PC-9 (cell line): ENCODE measurements around the gene CYB5B. TPM values are rescaled to one million over a fixed set of nuclear protein-coding genes. Genes with fewer than 3 reads are reported as not detected.
A peak's percentile ranks its signal among the peaks of the same experiment; 100 is the strongest.

Experiments
- BruUV-seq: library from RNA; stranded (reverse); fragments of 400-500 nt; replicated peaks from 2 replicates; lab custom pipeline; 2021; lab: Mats Ljungman, UMichigan
- CTCF ChIA-PET: fragments of 300-600 bp; sonication (Branson Sonifier 250); formaldehyde crosslinking; loops from one replicate; lab custom pipeline; 2022; ENCODE audit warnings: antibody characterized with exemption; lab: Charles Lee
- POLR2A ChIA-PET: fragments of 300-600 bp; sonication (Branson Sonifier 250); formaldehyde crosslinking; loops from one replicate; lab custom pipeline; 2022; ENCODE audit warnings: antibody characterized with exemption; ENCODE audit not compliant: unreplicated experiment; lab: Charles Lee
- DNase-seq, 2 experiments: peaks; one replicate each; pipeline versions ENCODE4 v3.0.0 to v3.0.0-alpha.2; 2015 to 2022; ENCODE audit warnings: mixed read lengths in 1 of 2
- H2AFZ ChIP-seq: fragments of 200-600 bp; sonication (generic); 2 replicates; pipeline ENCODE4 v1.8.1; 2017; ENCODE audit warnings: antibody characterized with exemption
- H3F3A ChIP-seq: fragments of 200-600 bp; sonication (generic); 2 replicates; pipeline ENCODE4 v1.8.1; 2017; ENCODE audit warnings: antibody characterized with exemption, mild to moderate bottlenecking, low read depth; ENCODE audit not compliant: insufficient read depth
- H3K27ac ChIP-seq: fragments of 200-600 bp; sonication (generic); 2 replicates; pipeline ENCODE4 v1.6.1; 2016; ENCODE audit warnings: mixed run types
- H3K27me3 ChIP-seq: fragments of 200-600 bp; sonication (generic); 2 replicates; pipeline ENCODE4 v1.6.1; 2016; ENCODE audit warnings: low read depth, mixed run types; ENCODE audit not compliant: insufficient read depth
- H3K36me3 ChIP-seq: fragments of 200-600 bp; sonication (generic); 2 replicates; pipeline ENCODE4 v1.6.1; 2016; ENCODE audit warnings: low read depth, mixed run types
- H3K4me1 ChIP-seq: fragments of 200-600 bp; sonication (generic); replicated peaks from 2 replicates; pipeline ENCODE4 v1.6.1; 2016; ENCODE audit warnings: mixed run types; ENCODE audit not compliant: insufficient read depth
- H3K4me2 ChIP-seq: fragments of 200-600 bp; sonication (generic); 2 replicates; pipeline ENCODE4 v1.6.1; 2017; ENCODE audit warnings: mixed run types
- H3K4me3 ChIP-seq: fragments of 200-600 bp; sonication (generic); 2 replicates; pipeline ENCODE4 v1.6.1; 2016; ENCODE audit warnings: mixed run types
- H3K79me2 ChIP-seq: fragments of 200-600 bp; sonication (generic); 2 replicates; pipeline ENCODE4 v1.6.1; 2017; ENCODE audit warnings: low read depth, mixed run types
- H3K9me2 ChIP-seq: fragments of 200-600 bp; sonication (generic); 2 replicates; pipeline ENCODE4 v1.8.1; 2017; ENCODE audit warnings: mild to moderate bottlenecking; ENCODE audit not compliant: insufficient read depth
- H3K9me3 ChIP-seq: fragments of 200-600 bp; sonication (generic); 2 replicates; pipeline ENCODE4 v1.8.1; 2016; ENCODE audit warnings: low read depth; ENCODE audit not compliant: insufficient read depth
- H4K20me1 ChIP-seq: fragments of 200-600 bp; sonication (generic); 2 replicates; pipeline ENCODE4 v1.8.1; 2017; ENCODE audit not compliant: insufficient read depth
- EZH2 ChIP-seq: fragments of 200-600 bp; sonication (generic); IDR thresholded peaks from 2 replicates; pipeline ENCODE4 v1.8.0; 2017; ENCODE audit warnings: antibody characterized with exemption, low read depth
- intact Hi-C: fragments of 100-400 bp; cut with micrococcal nuclease; formaldehyde crosslinking; loops from one replicate; pipeline ENCODE4 v1.10.0; 2022; ENCODE audit not compliant: unreplicated experiment
- total RNA-seq: library from RNA; stranded (reverse); gene quantifications from 2 replicates; pipeline ENCODE4 v1.2.3, GENCODE V29; 2021
- TF ChIP-seq, protein P1 (sequence below): fragments of 200-600 bp; sonication (generic); conservative IDR thresholded peaks from 2 replicates; pipeline ENCODE4 v1.6.1; 2017; ENCODE audit warnings: mixed run types, antibody characterized with exemption, mild to moderate bottlenecking, moderate library complexity

Gene CYB5B
- total RNA-seq, 1 experiment from 2014 or later: 29.3 TPM

- POLR2A ChIA-PET: no interaction called here
- CTCF ChIA-PET: interaction anchor here (0.7 kb wide), 1 partner anchor 17 kb away, joined by 5 read pairs; no protein-coding TSS in a partner anchor
- no peaks in the 10 kb centered on the region; the same call in 1 of the 2 replicates for H4K20me1 ChIP-seq
- TF ChIP-seq EZH2: no peak
- TF ChIP-seq, protein P1, sequence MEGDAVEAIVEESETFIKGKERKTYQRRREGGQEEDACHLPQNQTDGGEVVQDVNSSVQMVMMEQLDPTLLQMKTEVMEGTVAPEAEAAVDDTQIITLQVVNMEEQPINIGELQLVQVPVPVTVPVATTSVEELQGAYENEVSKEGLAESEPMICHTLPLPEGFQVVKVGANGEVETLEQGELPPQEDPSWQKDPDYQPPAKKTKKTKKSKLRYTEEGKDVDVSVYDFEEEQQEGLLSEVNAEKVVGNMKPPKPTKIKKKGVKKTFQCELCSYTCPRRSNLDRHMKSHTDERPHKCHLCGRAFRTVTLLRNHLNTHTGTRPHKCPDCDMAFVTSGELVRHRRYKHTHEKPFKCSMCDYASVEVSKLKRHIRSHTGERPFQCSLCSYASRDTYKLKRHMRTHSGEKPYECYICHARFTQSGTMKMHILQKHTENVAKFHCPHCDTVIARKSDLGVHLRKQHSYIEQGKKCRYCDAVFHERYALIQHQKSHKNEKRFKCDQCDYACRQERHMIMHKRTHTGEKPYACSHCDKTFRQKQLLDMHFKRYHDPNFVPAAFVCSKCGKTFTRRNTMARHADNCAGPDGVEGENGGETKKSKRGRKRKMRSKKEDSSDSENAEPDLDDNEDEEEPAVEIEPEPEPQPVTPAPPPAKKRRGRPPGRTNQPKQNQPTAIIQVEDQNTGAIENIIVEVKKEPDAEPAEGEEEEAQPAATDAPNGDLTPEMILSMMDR: no peak
- peaks cover 8% of the 10 kb centered on the region for H3F3A ChIP-seq
- peaks cover 48% of the 10 kb centered on the region for H3K79me2 ChIP-seq
- H2AFZ ChIP-seq: peak overlapping the region; percentile 98
- no peak for DNase-seq
- H3K9me2 ChIP-seq: no peaks in the 10 kb centered on the region
- no peaks in the 10 kb centered on the region for H3K27me3 ChIP-seq
- H3K4me3 ChIP-seq: peak overlapping the region; percentile 79
- intact Hi-C loops: no loop called here
- BruUV-seq: no TSS peak
- H3K4me1 ChIP-seq: peaks cover 14% of the 10 kb centered on the region
- peak overlapping the region; percentile 99 for H3K4me2 ChIP-seq
- H3K27ac ChIP-seq: peak overlapping the region; percentile 27
- H3K36me3 ChIP-seq: peaks cover 29% of the 10 kb centered on the region
- H3K9me3 ChIP-seq: no peaks in the 10 kb centered on the region
Observed at GRCh38 chr16:69384974-69385373, 39.4 kb upstream of the CYB5B start.

GRCh38 chr16:69386596-69386995 is 37.8 kb upstream of the CYB5B start:
- ChIA-PET POLR2A (no interaction called here), CTCF (no interaction called here)
- peaks cover 24% of the 10 kb centered on the region for H3K36me3 ChIP-seq
- H3K27me3 ChIP-seq: no peaks in the 10 kb centered on the region
- DNase-seq: no peak
- no peaks in the 10 kb centered on the region for H3K9me2 ChIP-seq
- peak overlapping the region; percentile 79 for H3K4me3 ChIP-seq
- no peaks in the 10 kb centered on the region for H3K9me3 ChIP-seq
- peak overlapping the region; percentile 99 for H3K4me2 ChIP-seq
- H4K20me1 ChIP-seq: no peaks in the 10 kb centered on the region; the same call in 1 of the 2 replicates
- peaks cover 45% of the 10 kb centered on the region for H3K79me2 ChIP-seq
- peaks cover 8% of the 10 kb centered on the region for H3F3A ChIP-seq
- H2AFZ ChIP-seq: peak overlapping the region; percentile 98; the same call in 1 of the 2 replicates
- peaks cover 14% of the 10 kb centered on the region for H3K4me1 ChIP-seq
- no peak for TF ChIP-seq EZH2
- TF ChIP-seq, protein P1: no peak
- no peak overlapping the region for H3K27ac ChIP-seq
- intact Hi-C loops: no loop called here
- BruUV-seq: no TSS peak

DNA sequence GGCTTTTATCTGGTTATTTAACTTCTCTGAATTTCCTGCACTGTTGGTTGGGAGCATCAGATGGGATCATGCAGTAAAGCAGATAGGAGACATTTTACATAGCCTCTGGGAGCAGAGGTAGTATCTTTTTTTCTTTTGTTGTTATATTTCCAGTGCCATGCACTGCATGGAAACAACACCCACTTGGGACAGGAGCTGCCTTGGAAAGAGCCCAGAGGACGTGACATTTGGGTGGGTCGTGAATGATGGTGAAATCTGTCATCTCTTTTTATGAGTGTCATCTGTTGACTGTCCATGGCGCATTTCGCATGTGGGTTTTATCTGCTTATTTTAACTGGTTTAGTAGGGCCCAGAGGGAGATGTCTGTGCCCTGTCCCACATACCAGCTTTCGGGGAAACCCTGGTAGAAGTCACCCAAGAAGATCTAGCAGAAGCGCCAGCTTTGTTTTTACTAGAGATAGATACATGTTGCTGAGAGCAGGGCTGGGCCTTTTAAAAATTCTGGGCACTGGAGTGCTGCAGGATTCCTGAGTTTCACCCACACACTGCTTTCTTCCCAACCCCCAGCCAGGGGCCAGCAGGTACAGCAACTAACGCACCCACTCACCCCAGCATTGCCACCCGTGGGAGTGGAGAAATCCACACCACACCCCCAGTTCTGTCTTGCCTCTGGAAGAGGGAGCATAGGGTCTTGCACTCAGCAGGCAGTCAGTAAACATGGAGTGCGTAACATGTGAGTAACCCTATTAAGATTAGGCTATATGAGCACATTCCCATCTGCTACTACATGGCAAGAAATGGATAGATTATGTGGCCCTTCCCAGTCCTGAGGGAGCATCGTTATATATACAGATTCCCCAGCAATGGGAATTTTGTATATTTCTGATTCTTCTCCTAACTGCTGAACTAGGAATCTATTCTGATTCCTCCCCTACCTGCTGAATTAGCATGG is 30.2 kb upstream of the CYB5B start:
- POLR2A ChIA-PET: no interaction called here
- intact Hi-C loops: loop anchor here (10.0 kb wide), 1 partner anchor 251 kb away; no protein-coding TSS in a partner anchor
- Histone ChIP-seq H3K36me3 (no peaks in the 10 kb centered on the region), H3F3A (peaks cover 41% of the 10 kb centered on the region), H3K27me3 (no peaks in the 10 kb centered on the region), H2AFZ (no peak overlapping the region), H3K4me1 (peaks cover 30% of the 10 kb centered on the region), H3K9me3 (no peaks in the 10 kb centered on the region), H4K20me1 (no peaks in the 10 kb centered on the region), H3K27ac (no peak overlapping the region), H3K4me2 (no peak overlapping the region), H3K4me3 (no peak overlapping the region), H3K9me2 (no peaks in the 10 kb centered on the region), H3K79me2 (peaks cover 7% of the 10 kb centered on the region)
- BruUV-seq: no TSS peak
- TF ChIP-seq, protein P1: no peak
- no peak for TF ChIP-seq EZH2
- CTCF ChIA-PET: no interaction called here
- no peak for DNase-seq
